NCI-H2171 (cell line): ENCODE measurements around the gene WSCD1.
A peak's percentile ranks its signal among the peaks of the same experiment; 100 is the strongest.

Experiments
- DNase-seq: peaks from one replicate; lab custom pipeline; 2025; lab: John Stamatoyannopoulos, UW

Gene WSCD1

DNA sequence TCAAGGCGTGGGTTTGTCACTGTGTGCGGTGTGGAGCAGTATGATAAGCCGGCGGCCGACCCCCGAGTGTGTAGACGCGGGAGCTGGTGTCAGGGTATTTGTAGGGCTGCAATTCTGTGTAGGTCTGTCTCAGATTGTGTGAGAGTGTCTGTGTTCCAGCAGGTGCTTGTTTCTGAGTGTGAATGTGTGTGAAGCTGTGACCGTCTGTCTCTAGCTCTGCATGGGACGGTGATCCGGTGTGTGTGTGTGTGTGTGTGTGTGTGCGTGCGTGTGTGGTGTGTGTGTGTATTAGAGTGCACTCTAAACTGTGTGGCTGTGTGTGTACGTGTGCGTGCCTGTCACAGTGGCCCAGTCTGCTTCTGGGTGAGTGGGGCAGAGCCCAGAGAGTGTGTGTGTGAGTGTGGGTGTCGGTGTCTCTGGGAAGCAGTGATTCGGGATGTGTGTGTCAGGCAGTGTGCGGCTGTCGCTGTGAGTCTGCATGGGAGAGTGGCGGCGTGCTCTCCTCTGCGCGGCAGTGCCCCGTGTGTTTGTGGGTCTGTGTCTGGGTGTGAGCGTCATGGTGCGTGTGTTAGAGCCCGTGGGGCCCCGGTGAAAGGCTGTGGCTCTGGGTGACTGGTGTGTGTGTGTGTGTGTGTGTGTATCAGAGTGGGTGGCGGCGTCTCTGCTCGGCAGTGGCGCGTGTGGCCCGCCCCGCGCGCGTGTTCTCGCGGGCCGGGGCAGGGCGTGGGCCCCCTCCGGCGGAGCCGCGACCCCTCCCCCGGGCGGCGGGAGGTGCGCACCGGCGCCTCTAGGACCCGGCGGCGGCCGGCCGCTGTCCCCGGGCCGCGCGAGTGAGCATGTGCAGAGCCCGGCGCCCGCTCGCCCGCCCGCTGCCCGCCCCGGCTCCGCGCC, at the start of gene WSCD1:
TSS of gene WSCD1 (plus strand) at position 841 of the 891 bp plus-strand sequence. CDS start 10,280 bp downstream, outside the sequence.
- peak; percentile 41 for DNase-seq

DNA sequence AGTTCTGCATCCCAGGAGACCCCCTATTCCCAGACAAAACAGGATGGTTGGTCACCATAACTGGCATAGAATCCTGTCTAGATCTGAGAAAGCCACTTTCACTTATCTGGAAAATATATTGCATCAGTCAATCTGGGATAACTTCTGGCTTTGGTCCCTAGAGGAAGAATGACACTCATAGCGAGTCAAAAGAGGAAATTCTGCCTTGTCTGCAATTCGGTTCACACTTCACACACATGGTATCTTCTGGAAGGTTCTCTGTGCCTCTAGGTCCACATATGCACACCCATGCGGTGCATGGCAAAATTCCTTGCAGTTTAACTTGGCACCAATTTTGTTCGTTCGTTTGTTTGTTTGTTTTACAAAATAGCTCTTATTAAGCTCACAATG, 49.2 kb upstream of the WSCD1 start:
- no peak for DNase-seq

DNA sequence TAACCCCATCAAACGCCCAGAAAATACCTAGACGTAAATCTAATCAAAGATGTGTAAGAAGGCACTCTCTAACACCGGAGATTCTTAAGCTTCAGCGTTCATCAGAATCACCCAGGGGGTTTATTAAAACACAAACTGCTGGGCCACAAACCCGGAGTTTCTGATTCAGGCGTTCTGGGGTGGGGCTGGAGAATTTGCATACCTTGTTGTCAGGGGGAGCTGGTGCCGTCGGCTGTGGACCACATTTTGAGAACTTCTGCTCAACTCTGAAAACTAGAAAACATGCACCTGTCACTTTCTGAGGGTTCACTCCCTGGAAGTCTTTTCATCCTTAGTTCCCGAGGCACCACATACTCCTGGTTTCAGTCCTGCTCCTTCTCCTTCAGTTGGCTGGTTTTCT, 48.6 kb upstream of the WSCD1 start:
- no peak for DNase-seq

DNA sequence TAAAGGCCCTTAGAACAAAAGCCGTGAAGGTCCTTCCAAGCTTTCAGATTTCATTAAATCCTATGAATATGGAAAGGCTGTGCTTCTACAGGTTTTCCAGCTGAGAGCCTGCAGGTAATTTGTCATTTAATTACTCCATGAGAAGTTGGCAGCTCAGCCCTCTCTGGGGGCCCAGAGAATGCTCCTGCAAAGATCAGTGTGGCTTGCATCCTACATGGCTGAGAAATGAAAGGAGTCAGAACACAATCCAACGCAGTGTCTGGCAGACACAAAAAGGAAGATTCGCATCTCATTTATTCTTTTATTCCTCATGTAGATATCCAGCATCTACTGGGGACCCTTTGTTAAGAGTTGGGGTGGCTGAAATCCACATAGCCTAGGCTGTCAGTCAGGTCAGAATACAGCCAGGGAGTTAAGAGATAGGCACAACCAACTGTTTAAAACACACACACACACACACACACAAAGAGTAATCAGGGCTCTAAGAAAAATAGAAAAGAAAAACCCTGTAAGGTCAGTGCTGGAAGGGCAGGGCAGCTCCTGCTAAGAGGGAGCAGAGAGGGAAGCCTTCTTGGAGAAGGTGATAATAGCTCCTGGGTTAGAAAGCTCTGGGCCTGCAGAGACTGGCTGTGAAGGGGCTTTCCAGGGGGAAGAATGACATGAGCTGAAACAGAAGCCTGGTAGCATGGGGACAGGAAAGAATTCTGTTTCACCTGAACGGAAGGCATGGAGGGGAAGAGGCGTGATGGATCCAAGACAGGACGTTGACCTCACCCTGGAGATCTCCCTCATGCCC, 46.9 kb upstream of the WSCD1 start:
- DNase-seq = no peak

DNA sequence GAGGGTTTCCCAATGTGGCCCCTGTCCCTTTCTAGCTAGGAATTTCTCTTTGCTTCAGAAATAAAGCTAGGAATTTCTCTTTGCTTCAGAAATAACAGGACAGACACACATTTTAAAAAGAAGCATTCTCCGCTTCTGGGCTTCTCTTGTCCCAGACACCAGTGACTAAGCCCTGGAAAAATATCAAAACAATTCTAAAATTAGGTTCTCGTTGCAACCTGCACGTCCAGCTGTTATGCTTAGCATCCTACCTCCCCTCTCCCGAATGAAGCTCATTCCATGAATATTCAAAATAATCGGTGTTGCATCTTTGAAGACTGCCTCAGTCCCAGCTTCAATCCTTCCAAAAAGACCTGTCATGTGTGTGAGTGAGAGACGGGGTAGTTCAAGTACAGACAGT, 45.6 kb upstream of the WSCD1 start:
- DNase-seq = no peak

DNA sequence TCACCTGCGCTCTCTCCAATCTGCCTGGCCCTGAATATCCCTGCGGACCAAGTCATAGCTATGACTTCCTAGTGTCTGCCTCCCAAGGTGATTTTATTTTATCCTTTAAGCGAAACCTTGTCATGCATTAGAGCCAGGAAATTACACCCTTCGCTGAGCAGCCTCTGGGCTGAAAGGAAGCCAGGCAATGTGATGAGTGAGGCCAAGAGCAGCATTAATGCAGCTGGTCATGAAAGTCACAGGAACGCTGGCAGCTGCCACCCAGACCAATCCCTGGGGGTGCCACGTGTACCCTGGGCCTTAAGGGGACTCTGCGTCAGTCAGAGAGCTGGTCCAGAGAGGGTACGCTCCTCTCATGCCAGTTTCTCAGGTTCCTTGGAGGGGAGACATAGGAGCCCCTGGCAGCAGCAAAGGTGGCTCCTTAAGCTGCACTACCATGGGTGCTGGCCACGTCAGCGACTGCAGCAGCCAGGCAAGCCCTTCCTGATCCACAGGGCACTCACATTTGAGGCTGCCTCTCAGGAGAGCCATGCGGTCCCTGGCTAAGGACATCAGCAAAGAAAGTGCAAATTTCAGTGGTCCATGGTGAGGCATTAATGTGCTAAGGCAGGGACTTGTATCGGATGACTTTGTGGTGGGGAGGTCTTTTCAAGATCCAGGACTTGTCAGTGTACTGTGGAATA, 42.7 kb upstream of the WSCD1 start:
- DNase-seq = no peak

DNA sequence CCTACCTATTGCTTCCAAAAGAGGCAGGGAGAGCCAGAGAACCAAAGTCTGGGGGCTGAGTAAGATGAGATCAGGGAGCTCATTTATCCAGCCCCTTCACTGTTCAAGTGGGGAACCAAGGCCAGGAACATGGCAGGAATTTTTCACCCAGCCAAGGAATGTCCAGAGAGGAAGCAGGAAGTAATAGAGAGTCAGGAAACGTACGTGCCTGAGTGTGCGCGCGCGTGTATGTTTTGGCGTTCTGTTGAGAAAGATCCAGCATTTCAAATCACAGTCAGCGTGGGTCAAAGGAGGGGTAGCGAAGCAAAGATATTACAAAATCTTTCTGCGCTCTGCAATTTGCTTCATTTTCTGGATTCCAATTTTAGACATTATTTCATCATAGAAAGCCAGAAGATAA, 41.9 kb upstream of the WSCD1 start:
- no peak for DNase-seq

DNA sequence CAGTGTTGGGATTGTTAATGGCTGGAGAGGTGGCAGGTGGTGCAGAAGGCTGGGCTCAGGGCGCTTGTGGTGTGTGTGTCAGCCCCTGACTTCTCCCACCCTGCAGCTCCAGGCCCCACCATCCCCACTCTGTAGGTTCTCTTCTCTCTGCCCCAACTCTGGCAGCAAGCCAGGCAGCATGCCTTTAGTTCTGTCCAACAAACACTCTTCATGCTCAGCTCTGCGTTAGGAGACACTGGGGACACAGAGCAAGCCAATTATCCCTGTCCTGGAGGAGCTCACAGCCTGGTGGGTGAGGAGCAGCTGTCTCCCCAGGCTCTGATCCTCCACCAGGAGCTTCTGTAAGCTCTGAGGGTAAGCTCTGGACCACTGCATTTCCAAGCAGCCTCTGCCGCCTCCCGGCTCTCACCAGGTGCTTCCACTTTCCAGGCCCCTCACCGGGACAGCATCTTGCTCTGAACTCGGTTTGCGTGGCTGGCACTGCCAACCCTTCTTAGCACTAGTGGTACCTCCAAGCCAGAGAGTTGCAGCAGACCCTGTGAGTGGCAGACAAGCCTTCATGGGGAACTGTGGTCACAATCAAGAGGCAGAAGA, 34.3 kb upstream of the WSCD1 start:
- DNase-seq = no peak

DNA sequence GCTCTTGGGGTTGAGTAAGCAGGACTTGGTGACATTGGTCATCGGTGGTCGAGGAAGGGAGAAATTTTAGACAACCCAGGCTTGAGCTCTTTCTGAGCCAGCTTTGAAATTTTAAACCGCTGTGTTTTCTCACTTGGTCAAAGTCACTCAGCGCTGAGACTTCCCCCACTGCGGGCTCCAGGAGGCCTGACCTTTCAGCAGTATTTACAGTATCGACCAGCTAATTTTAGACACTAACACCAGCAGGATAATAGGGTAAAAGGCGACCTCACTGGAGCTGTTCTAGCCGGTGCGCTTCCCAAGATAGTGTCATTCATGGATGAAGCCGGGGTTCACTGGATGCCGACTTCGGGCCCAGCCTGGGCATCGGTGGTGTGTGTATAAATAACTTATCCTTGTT, 29.7 kb upstream of the WSCD1 start:
- no peak for DNase-seq

DNA sequence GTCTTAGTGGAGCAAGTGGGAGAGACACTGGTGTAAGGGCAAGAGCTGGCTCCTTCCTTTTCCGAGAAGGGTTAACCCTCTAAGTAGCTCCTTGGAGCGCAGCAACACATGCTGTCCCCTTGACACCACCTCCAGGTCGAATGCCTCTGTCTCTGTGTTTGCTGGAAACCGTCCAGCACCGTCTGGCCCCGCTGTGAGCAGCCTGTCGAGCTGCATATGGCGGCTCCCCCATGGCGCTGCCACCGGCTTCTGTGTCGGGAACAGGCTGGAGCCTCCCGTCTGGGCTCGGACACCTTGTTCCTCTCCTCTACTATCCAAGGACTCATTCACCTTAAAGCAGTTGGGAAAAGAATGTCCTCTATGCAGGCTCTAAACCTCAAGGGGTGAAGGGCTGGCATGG, 28.9 kb upstream of the WSCD1 start:
- peak; percentile 49 for DNase-seq

DNA sequence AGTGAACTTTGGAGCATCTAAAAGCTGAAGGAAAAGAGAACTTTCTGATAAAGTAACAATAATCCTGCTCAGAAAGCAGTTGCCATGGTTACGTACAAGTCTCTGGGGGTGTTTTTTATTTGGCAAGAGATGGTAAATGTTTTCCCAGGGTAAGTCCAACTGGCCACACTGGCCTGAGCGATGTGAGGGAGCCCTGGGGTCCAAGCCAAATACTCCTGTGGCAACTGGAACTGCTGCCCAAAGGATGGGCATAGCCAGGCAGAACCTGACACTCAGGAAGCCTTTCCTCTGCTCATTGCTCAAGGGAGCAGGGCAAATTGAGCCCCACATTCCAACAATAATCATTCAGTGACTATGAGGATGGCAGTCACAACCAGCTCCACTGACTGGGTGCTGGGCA, 26.8 kb upstream of the WSCD1 start:
- no peak for DNase-seq

DNA sequence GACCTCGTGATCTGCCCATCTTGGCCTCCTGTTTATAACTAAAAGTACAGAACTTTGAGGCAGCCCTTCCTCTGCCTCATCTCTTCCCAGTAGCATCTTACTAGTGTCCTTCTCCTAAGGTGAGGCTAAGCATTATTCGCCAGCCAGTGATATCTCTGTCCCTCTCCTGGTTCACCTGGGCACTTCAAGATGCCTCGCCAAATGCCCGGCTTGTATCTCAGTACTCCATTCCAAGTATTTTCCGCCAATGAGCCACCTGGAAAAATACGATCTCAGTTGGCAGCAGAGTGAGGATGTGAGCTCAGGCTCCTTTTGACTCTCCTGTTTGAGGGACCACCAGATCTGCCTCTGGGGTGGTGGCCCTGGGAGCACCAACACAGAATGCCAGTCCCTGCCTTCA, 25.9 kb upstream of the WSCD1 start:
- DNase-seq = no peak

DNA sequence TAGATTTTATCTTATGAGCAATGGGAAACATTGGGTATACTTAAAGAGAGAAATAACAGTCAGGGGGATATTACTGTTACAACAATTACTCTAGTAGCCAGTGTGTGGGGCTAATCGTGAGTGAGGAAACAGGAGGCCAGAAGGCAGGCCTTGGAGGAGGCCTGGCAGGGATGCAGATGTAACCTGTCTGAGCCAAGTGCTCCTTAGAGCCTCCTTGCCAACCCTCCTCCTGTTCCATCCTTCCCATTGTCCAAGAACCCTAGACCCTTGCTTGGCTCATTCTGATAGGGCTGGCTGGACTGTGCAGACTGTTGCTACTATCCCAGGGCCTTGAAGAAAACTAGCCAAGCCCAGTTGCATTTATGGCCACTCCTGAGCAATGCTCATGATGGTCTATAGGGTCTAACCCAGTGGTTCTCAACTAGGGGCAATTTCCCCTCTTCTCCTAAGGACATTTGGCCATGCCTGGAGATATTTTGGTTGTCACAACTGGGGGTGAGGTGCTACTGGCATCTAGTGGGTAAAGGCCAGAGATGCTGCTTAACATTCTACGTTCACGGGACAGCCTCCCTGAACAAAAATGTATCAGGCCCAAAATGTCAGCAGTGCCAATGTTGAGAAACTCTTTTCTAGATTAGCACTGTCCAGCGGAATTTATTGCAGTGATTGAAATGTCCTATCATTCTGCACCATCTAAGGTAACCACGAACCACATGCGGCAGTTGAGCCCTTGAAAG, 24.4 kb upstream of the WSCD1 start:
- DNase-seq = no peak

DNA sequence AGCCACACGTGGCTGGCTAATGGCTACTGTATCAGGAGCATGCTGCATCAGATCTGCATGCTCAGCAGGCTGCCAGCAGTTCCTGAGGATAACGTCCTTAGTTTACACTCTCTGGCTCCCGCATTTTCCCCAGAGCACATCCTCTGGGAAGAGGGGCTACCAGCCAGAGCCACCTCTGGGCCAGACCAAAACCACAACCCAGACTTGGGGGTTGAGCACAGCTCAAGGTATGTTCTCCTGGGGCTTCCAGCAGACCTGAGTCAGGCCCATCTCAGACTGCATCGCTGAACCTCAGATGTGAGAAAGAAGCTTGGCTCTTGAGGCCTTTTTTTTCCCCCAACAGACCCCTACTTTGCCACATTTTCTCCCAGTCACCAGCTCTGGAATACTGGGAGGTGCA, 23.7 kb upstream of the WSCD1 start:
- DNase-seq = no peak

DNA sequence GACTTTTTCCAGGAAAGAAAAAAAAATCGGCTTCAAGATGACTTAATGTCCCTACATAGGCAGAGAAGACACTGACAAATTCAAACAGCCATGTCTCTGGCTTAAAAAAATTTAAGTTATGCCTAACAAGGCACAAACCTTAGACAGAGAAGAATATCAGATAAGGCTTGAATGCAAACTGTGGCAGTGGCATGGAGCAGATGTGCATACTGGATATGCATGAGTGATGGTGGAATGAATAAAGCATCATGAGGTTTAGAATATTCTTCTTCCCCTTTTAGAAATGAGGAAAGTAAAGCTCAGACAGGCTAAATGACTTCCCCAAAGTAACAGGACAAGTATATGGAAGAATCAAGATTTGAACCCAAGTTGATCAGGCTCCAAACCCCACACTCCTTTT, 23.2 kb upstream of the WSCD1 start:
- no peak for DNase-seq

DNA sequence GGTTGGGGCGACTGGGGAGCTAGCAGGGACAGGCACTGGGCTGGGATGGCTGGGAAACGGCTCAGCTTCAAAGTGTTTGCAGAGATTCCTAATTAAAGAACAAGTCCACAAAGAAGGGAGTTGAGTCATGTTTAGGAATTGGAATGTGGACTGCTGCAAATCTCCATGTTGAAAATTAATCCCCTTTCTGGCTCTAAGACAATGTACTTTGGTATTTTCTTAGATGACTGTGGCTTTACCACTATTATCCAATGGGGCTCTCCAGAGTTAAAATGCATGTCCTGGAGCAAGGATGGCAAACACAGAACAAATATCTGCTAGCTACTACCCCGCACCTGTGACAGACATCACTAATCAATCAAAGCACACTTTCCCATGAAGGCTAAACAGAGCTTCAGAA, 22.2 kb upstream of the WSCD1 start:
- DNase-seq = no peak

DNA sequence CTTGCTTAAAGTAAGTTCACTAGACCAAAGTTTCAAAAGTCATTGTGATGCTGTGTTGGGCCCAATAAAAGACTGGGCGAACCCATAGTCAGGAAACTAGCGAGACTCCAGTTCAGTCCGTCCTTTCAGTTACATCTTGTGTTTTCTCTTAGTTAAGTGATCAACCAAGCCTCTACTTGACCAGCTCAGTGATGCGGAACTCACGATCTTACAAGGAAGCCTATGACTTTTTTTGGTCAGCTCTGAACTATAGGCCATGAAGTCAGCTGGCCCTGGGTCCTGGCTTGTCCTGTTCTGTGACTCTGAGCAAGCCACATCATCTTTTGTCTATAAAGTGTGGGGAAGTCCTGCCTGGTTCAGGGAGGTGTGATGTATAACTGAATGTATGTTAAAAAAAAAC, 21.7 kb upstream of the WSCD1 start:
- DNase-seq = no peak

DNA sequence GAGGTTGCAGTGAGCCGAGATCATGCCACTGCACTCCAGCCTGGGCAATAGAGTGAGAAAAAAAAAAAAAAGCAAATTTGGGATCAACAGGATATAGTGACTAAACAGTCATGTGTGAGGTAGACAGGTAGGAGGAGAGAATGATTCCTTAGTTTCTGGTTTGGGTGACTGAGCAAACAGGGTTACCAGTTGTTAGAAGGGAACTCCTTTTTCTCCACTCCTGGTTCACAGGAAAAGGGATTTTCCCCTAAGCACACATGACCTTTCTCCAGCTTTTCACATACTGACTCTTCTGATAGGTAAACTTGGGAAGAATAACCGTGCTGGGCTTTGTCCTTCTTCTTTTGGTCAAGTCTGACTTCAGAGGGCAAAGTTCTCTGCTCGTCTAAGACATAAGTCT, 17.3 kb upstream of the WSCD1 start:
- no peak for DNase-seq

DNA sequence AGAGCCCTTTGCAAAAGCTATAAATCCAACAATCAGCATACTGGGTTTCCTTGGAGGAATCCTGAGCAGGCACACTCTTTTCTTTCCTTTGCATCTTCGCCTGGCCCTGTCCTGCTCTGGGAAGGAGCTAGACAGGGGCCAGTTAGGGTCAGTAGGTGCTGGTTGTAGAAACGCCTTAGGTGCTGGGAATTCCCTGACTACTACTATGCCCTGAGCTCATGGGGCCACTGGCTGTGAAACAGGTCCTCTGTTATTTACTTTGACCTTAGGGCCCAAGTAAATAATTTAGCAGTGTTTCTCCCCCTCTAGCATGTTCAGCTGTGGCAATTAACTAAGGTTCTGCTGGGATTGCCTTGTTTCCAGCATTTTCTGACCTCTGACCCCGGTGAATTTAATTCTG, 15.8 kb upstream of the WSCD1 start:
- DNase-seq = no peak

DNA sequence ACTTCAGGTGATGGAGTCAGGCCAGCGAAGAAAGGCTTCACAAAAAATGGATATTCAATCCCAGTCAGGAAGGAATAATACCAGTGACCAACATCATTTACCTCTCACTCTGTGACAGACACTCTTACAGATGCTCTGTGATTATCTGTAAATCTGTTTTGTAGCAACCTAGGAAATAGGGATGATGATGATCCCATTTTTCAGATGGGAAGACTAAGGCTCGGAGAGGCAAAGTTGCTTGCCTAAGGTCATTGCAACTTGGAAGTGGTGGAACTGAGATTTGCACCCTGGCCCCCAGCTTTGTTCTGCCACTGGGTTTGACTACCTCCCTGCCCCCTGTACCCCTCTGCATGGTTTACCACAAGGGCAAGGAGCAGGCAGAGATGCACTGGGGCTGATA, 14.1 kb upstream of the WSCD1 start:
- DNase-seq = no peak

DNA sequence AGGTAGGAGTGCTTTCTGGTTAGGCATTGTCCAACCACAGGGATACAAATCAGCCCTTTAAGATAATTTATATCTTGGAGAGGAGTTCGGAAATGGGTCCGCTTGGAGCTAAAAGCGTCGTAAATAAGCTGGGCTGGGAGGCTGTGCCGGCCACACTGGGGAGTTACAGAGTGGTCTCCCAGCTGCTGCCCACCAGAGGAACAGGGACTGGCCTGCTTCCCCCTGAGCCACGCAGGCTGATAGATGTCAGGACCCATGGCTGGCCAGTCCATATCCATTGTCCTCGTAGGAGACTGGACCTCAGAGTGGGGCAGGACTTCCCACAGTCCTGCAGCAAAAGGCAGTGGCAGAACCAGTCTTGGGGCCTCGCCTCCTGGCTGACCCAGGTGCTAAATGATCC, 12.6 kb upstream of the WSCD1 start:
- DNase-seq = no peak

DNA sequence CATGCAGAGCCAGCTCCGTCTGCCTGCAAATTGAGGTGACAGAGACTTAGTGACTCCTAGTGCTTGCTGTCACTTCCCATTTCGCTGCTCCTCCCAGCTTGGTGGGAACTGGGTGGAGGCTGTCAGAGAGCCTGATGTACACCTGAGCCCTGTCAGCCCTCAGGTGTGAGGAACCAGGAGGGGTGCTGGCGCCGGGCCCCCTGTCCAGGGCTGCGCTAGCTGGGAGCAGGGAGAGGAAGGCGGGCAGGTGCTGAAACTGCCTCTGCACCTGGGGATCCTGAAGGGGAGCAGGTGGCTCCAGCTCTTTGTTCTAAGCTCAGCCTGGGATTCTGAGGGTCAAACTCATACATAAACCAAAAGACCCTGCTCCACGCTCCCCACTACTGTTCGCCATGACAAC, 10.8 kb upstream of the WSCD1 start:
- DNase-seq = no peak
